GM12878 (cell line): ENCODE measurements around the gene BRF1. TPM values are rescaled to one million over a fixed set of nuclear protein-coding genes. Genes with fewer than 3 reads are reported as not detected.

Experiments
- ATAC-seq: fragments of 200-7000 bp; cut with Tn5 transposase; 3 replicates; pipeline ENCODE4 v1.9.1; 2020; ENCODE audit warnings: mild to moderate bottlenecking, moderate library complexity
- BruUV-seq: library from RNA; stranded (reverse); fragments of 400-500 nt; replicated peaks from 2 replicates; lab custom pipeline; 2021; lab: Mats Ljungman, UMichigan
- CTCF ChIA-PET: fragments of 300-600 bp; sonication (Branson Sonifier 250); formaldehyde crosslinking; extraction: SDS; loops from one replicate; lab custom pipeline; 2021; ENCODE audit warnings: inconsistent platforms; lab: Yijun Ruan, JAX
- POLR2A ChIA-PET: fragments of 350-600 bp; formaldehyde crosslinking; extraction: SDS; loops from one replicate; lab custom pipeline; 2021; ENCODE audit warnings: inconsistent platforms; lab: Charles Lee
- RAD21 ChIA-PET: fragments of 300-600 bp; sonication (Branson Sonifier 250); formaldehyde crosslinking; loops from one replicate; lab custom pipeline; 2023; ENCODE audit warnings: antibody characterized with exemption; ENCODE audit not compliant: unreplicated experiment; lab: Charles Lee
- SMC1A ChIA-PET: fragments of 300-600 bp; sonication (Branson Sonifier 250); formaldehyde crosslinking; loops from one replicate; lab custom pipeline; 2023; ENCODE audit not compliant: unreplicated experiment, uncharacterized antibody; lab: Charles Lee
- DNase-seq: peaks from one replicate; pipeline ENCODE4 v3.0.0-alpha.2; 2011; ENCODE audit warnings: low read depth, low spot score
- FAIRE-seq: peaks from 3 replicates; lab custom pipeline; 2011; peaks lifted over from hg19 to GRCh38; lab: Jason Lieb, UNC
- H2AFZ ChIP-seq: 2 replicates; pipeline ENCODE4 v1.6.0; 2011; ENCODE audit warnings: low read depth, low read length, control low read depth; ENCODE audit not compliant: control insufficient read depth
- H3K27ac ChIP-seq: 2 replicates; pipeline ENCODE4 v1.5.1; 2011; ENCODE audit warnings: control low read depth; ENCODE audit not compliant: control insufficient read depth, insufficient read depth
- H3K27me3 ChIP-seq, 2 experiments: replicated peaks in 1 of 2; 2 replicates each; pipeline versions ENCODE4 v1.6.0 to v1.6.1; 2011; ENCODE audit warnings: low read length in 1 of 2; ENCODE audit not compliant: control insufficient read depth in 2 of 2, insufficient read depth in 2 of 2
- H3K36me3 ChIP-seq, 2 experiments: 2 replicates each; pipeline ENCODE4 v1.5.1; 2011; ENCODE audit warnings: low read length in 1 of 2; ENCODE audit not compliant: control insufficient read depth in 2 of 2, insufficient read depth in 2 of 2
- H3K4me1 ChIP-seq: 2 replicates; pipeline ENCODE4 v1.6.1; 2011; ENCODE audit warnings: mild to moderate bottlenecking, low read length, moderate library complexity, mixed read lengths; ENCODE audit not compliant: control insufficient read depth, insufficient read depth
- H3K4me2 ChIP-seq: 2 replicates; pipeline ENCODE4 v1.6.0; 2011; ENCODE audit warnings: control low read depth; ENCODE audit not compliant: control insufficient read depth, insufficient read depth
- H3K4me3 ChIP-seq: fragments of 200-600 bp; sonication (generic); 2 replicates; pipeline ENCODE4 v1.5.1; 2016
- H3K79me2 ChIP-seq: 2 replicates; pipeline ENCODE4 v1.6.0; 2011; ENCODE audit warnings: low read length; ENCODE audit not compliant: control insufficient read depth, insufficient read depth
- H3K9ac ChIP-seq: 2 replicates; pipeline ENCODE4 v1.8.0; 2011; ENCODE audit warnings: low read length, control low read depth, mixed read lengths; ENCODE audit not compliant: control insufficient read depth, insufficient read depth
- H3K9me3 ChIP-seq: replicated peaks from 3 replicates; pipeline ENCODE4 v1.5.1; 2011; ENCODE audit warnings: mild to moderate bottlenecking, low read length; ENCODE audit not compliant: control insufficient read depth, insufficient read depth
- H4K20me1 ChIP-seq: 2 replicates; pipeline ENCODE4 v1.6.0; 2011; ENCODE audit not compliant: control insufficient read depth, insufficient read depth
- ATF3 ChIP-seq: IDR thresholded peaks from 2 replicates; pipeline ENCODE4 v1.6.1; 2011; ENCODE audit warnings: low read depth, mild to moderate bottlenecking, low read length, moderate library complexity, borderline replicate concordance; ENCODE audit errors: extremely low read depth
- CBFB ChIP-seq: IDR thresholded peaks from 2 replicates; pipeline ENCODE4 v1.6.1; 2016; ENCODE audit warnings: antibody characterized with exemption, low read depth
- CREB1 ChIP-seq: IDR thresholded peaks from 2 replicates; pipeline ENCODE4 v1.6.1; 2012; ENCODE audit warnings: low read depth, mild to moderate bottlenecking, inconsistent platforms
- HDGF ChIP-seq: fragments of 450-650 bp; IDR thresholded peaks from 2 replicates; pipeline ENCODE4 v1.6.1; 2016; ENCODE audit warnings: antibody characterized with exemption
- MYC ChIP-seq: IDR thresholded peaks from 2 replicates; pipeline ENCODE4 v1.6.1; 2011; ENCODE audit warnings: mild to moderate bottlenecking, low read length, moderate library complexity, inconsistent platforms; ENCODE audit not compliant: insufficient read depth, insufficient replicate concordance, insufficient read length, severe bottlenecking
- NR2C2 ChIP-seq: IDR thresholded peaks from 2 replicates; pipeline ENCODE4 v1.6.1; 2011; ENCODE audit warnings: borderline replicate concordance, low read depth; ENCODE audit not compliant: control insufficient read depth, insufficient read length
- NRF1 ChIP-seq: conservative IDR thresholded peaks from 2 replicates; pipeline ENCODE4 v1.6.1; 2011; ENCODE audit warnings: mild to moderate bottlenecking, low read depth, low read length, improper control_type of control experiment
- RAD21 ChIP-seq: IDR thresholded peaks from 2 replicates; pipeline ENCODE4 v1.6.1; 2011; ENCODE audit warnings: mild to moderate bottlenecking, low read depth, low read length, moderate library complexity; ENCODE audit not compliant: insufficient read depth
- TARDBP ChIP-seq: IDR thresholded peaks from 2 replicates; pipeline ENCODE4 v1.6.1; 2016; ENCODE audit warnings: borderline replicate concordance
- ZNF384 ChIP-seq: IDR thresholded peaks from 2 replicates; pipeline ENCODE4 v1.6.1; 2012; ENCODE audit warnings: low read depth, mild to moderate bottlenecking, low read length, improper control_type of control experiment, borderline replicate concordance
- ZSCAN29 ChIP-seq: fragments of 450-650 bp; IDR thresholded peaks from 2 replicates; pipeline ENCODE4 v1.6.1; 2017; ENCODE audit warnings: mild to moderate bottlenecking, moderate library complexity
- WGBS: methylation state at CpG from one replicate; pipeline ENCODE4 v1.1.6; 2016; ENCODE audit warnings: low lambda C conversion rate; ENCODE audit not compliant: insufficient replicate concordance, insufficient coverage; ENCODE audit errors: missing lambda C conversion rate; 5-methylcytosine and 5-hydroxymethylcytosine counted together
- in situ Hi-C: fragments of 300-500 bp; cut with MboI; formaldehyde crosslinking; loops from 9 replicates; pipeline ENCODE4 v1.14.3; 2018; ENCODE audit warnings: mixed read lengths
- intact Hi-C: fragments of 100-400 bp; cut with micrococcal nuclease; formaldehyde crosslinking; loops from one replicate; pipeline ENCODE4 v1.14.2; 2022; ENCODE audit not compliant: unreplicated experiment
- polyA plus RNA-seq, 11 experiments: library from polyadenylated mRNA; depleted of rRNA in 4 of 11; unstranded in 6 of 11; stranded (reverse) in 5 of 11; fragments of >200 nt; fragmentation: Nextera tagmentation in 4 of 11; fragmentation: Illumina TruSeq in 1 of 11; extraction: Ambion mirVana in 4 of 11; extraction: Trizol in 1 of 11; gene quantifications; 1 replicate in 1 of 11; 2 replicates in 10 of 11; pipeline versions ENCODE4 v1.2.1 to v1.2.3, GENCODE V29; 2011 to 2016; ENCODE audit warnings: inconsistent platforms in 2 of 11, missing spikeins in 2 of 11, low read depth in 1 of 11
- total RNA-seq, 4 experiments: library from RNA; depleted of rRNA in 3 of 4; stranded (reverse); fragments of >200 nt in 3 of 4; fragmentation: Illumina TruSeq in 1 of 4; extraction: Trizol in 1 of 4; gene quantifications; 2 replicates each; pipeline versions ENCODE4 v1.2.1 to v1.2.3, GENCODE V29; 2013 to 2021
- TF ChIP-seq, protein P1 (sequence below): IDR thresholded peaks from 2 replicates; pipeline ENCODE4 v1.6.1; 2012; ENCODE audit warnings: low read depth, low read length, improper control_type of control experiment

BRF1 gene
- total and polyA plus RNA-seq, 10 of the 15 experiments (the other 5 are each of a cell fraction or from before 2014, with no cell fraction given) = 0.21 to 33.5 (median 10.7) TPM

DNA sequence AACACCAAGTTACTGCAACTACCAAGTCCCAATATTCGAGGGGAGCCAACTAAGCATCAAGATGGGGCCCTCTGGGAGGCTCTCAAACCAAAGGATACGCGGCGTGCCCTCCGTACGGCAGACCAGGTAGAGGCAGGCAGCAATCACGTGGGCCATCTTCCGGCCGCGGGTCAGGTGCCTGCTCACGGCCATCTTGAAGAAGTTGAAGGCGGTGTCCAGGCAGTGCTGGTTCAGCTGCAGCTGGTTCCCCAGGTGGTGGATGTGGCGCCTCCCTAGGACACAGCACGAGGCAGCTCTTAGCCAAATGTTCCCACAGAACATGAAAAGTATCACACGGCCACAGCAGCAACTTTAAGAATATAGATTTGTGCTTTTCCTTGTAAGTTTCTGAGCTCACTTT, 28.2 kb downstream of the BRF1 start:
- no peak overlapping the region for H2AFZ ChIP-seq
- H4K20me1 ChIP-seq = no peaks in the 10 kb centered on the region
- no TSS peak for BruUV-seq
- CTCF ChIA-PET = no interaction called here
- no peak overlapping the region for H3K27ac ChIP-seq
- in situ Hi-C loops = no loop called here
- no peak overlapping the region for H3K9ac ChIP-seq
- H3K36me3 ChIP-seq = peaks cover 0 to 8% of the 10 kb centered on the region in 2 experiments; a peak in 2 of 4 replicates
- TF ChIP-seq HDGF (no peak), NR2C2 (no peak), ZNF384 (no peak)
- ATAC-seq (no peak), FAIRE-seq (no peak), DNase-seq (no peak)
- RAD21 ChIA-PET = no interaction called here
- POLR2A ChIA-PET = no interaction called here
- H3K79me2 ChIP-seq = no peaks in the 10 kb centered on the region; the same call in 1 of the 2 replicates
- SMC1A ChIA-PET = interaction anchor here (1.1 kb wide), 1 partner anchor 178 kb away, joined by 3 read pairs; no protein-coding TSS in a partner anchor
- H3K27me3 ChIP-seq = no peaks in the 10 kb centered on the region
- H3K4me2 ChIP-seq = no peak overlapping the region
- H3K4me1 ChIP-seq = no peaks in the 10 kb centered on the region
- H3K4me3 ChIP-seq = no peak overlapping the region
- intact Hi-C loops = no loop called here
- H3K9me3 ChIP-seq = no peaks in the 10 kb centered on the region
- WGBS = 93% methylated on average over 15 of the region's 15 CpGs

- in situ Hi-C loops = no loop called here
- FAIRE-seq = no peak
Observed at GRCh38 chr14:105271224-105271890, 29.4 kb downstream of the BRF1 start.

More at GRCh38 chr14:105271224-105271890, 29.4 kb downstream of the BRF1 start:
- RAD21 ChIA-PET = no interaction called here
- BruUV-seq = no TSS peak
- DNase-seq (no peak), ATAC-seq (no peak)
- H3K4me2 ChIP-seq = no peak overlapping the region
- H3K4me3 ChIP-seq = no peak overlapping the region
- intact Hi-C loops = no loop called here
- no peak overlapping the region for H3K27ac ChIP-seq
- WGBS = 96% methylated on average over 18 of the region's 22 CpGs
- TF ChIP-seq TARDBP = no peak
- TF ChIP-seq ATF3 = no peak
- TF ChIP-seq NRF1 = no peak
- TF ChIP-seq CBFB = no peak
- TF ChIP-seq MYC = no peak
- TF ChIP-seq CREB1 = no peak
- TF ChIP-seq, protein P1, sequence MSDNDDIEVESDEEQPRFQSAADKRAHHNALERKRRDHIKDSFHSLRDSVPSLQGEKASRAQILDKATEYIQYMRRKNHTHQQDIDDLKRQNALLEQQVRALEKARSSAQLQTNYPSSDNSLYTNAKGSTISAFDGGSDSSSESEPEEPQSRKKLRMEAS = no peak
- TF ChIP-seq ZSCAN29 = no peak
- TF ChIP-seq RAD21 = no peak
- H3K9ac ChIP-seq = no peak overlapping the region
- H3K36me3 ChIP-seq = peaks cover 0 to 8% of the 10 kb centered on the region in 2 experiments; a peak in 3 of 4 replicates
- SMC1A ChIA-PET = interaction anchor here (1.1 kb wide), 1 partner anchor 177 kb away, joined by 3 read pairs; no protein-coding TSS in a partner anchor
- no peaks in the 10 kb centered on the region; the same call in 1 of the 2 replicates for H3K79me2 ChIP-seq
- H3K4me1 ChIP-seq = no peaks in the 10 kb centered on the region
- POLR2A ChIA-PET = no interaction called here
- no peak overlapping the region for H2AFZ ChIP-seq
- H3K9me3 ChIP-seq = no peaks in the 10 kb centered on the region
- no peaks in the 10 kb centered on the region for H4K20me1 ChIP-seq
- CTCF ChIA-PET = interaction anchor here (0.7 to 1.1 kb wide), 3 partner anchors 11 to 81 kb away, joined by 3 to 5 read pairs (median 5); no protein-coding TSS in a partner anchor
- H3K27me3 ChIP-seq = no peaks in the 10 kb centered on the region
